Measurements from ENCODE around the gene MRPS31.
"Not testable (repeated sequence)": the region's sequence is repeated elsewhere in the genome, so short reads cannot be mapped to it uniquely, and the experiment has no call there.

Gene MRPS31

DNA sequence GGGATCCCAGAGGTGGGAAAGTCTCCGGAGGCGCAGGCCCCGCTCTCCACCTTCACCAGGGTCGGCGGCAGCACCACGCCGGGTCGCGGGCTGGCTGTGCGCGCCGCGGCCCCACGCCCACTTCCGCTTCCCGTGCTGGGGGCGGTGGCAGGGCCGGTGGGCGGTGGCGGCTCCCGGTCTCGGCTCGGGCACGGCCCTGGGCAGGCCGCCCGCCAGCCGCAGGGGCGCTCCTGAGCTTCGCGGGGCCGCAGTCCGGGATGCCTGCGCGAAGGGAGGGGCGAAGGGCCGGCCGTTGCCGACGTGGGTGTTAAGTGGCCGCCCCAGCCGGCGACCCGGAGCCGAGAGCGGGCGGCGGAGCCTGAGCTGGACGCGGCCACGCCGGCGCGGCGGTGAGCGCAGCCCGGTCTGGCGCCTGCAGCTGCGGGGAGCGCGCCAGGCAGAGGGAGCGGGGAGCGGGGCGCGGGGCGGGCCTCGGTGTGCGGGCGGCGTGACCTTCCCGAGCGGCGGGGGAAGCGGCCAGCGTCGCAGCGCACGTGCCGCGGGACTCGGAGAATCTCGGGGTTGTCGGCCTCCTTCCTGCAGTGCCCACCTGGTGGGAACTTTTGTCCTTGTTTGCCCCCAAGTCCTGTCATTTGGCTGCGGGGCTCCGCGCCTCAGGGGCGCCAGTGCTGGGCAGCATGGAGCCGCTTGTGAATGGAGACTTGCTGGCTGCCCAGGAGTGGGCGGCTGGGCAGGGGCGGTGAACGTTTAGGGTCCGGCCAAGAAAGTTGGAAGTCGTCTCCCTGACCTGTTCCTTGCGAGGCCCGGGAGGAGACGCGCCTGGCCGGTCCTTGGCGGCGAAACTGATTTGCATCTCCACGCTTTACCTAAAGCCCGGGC is 18.5 kb upstream of the MRPS31 start, which contains the start of gene SLC25A15:
SLC25A15 (plus strand) TSS at position 337 of the 879 bp plus-strand sequence. CDS start 3,616 bp downstream, outside the sequence.
- DNase-seq = peak; percentile 31

DNA sequence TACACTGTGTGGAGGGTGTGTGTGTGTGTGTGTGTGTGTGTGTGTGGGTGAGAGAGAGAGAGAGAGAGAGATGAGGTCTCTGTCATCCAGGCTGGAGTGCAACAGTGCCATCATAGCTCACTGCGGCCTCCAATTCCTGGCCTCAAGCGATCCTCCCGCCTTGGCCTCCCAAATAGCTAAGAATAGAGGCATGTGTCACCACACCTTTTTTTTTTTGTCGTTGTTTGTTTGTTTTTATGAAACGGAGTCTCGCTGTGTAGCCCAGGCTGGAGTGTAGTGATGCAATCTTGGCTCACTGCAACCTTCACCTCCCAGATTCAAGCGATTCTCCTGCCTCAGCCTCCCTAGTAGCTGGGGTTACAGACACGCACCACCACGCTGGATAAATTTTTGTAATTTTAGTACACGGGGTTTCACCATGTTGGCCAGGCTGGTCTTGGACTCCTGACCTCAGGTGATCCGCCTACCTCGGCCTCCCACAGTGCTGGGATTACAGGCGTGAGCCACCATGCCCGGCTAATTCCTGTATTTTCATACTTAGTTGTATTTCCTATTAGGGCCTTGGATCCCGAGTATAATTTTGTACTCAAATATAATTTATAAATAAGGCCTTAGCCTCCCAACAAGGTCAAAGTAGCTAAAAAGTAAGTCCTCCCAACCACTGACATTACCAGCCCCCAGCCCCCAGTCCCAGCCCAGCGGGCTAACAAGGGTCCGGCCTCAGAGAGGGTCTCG is 17.7 kb upstream of the MRPS31 start:
- DNase-seq = not testable (repeated sequence)

DNA sequence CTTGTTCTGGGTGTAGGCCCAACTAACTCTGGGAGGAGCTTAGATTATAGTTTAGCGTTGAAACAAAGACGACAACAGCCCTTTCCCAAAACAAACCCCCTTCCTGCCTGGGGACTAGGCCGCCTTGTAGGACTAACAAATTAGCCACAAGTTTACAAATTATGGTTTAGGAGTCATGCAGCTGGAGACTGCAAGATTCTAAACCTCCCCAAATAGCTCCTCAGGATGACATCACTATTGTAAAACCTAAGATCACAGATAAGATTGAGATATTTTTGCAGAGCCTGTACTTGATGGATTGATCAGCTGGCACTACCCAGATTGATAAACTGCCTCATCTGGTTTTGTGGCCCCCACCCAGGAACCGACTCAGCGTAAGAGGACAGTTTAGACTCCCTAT is 16.1 kb upstream of the MRPS31 start:
- DNase-seq = no peak

DNA sequence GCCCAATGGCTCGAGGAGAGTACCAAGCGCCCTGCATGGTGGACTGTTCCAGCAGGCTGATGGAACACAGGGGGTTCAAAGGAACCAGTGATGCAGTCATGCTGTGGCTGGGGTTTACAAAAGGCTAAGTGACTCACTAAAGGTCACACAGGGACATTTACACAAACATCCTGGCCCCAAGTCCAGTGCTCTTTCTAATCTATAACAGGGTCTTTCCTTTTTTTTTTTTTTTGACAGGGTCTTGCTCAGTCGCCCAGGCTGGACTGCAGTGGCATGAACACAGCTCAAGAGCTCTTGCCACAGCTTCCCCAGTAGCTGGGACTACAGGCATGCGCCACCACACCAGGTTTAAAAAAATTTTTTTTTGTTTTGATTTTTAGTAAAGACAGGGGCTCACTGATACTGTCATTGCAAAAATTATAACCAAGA is 15.6 kb upstream of the MRPS31 start:
- DNase-seq = no peak

DNA sequence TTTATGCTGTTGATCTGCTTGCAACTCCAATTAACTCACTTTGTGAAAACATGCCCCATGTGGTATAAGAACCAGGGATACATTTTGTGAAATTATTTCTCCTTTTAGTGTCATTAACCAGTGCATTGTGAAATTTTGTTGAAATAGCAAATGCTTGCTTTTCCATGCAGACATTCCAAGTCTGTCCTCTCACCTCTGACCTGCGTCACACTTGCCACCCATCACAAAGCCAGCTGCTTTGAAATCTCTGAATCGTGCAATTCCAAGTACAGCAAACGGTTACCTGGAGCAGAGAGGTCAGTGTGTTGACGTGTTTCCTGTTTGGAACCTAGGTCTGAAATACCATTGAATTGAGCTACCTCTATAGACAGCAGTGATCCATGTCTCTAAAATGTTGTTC is 13.6 kb upstream of the MRPS31 start:
- no peak for DNase-seq

DNA sequence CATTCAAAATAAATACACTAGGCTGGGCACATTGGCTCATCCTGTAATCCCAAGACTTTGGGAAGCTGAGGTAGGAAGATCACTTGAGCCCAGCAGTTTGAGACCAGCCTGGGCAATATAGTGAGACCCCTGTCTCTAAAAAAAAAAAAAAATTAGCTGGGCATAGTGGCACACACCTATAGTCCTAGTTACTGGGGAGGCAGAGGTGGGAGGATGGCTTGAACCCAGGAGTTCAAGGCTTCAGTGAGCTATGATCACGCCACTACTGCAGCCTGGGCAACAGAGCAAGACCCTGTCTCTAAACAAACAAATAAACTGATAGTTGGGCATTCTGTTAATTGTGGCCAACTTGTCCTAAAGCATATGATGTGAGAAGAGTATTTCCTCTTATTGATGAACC is 12.0 kb upstream of the MRPS31 start:
- DNase-seq = not testable (repeated sequence)

DNA sequence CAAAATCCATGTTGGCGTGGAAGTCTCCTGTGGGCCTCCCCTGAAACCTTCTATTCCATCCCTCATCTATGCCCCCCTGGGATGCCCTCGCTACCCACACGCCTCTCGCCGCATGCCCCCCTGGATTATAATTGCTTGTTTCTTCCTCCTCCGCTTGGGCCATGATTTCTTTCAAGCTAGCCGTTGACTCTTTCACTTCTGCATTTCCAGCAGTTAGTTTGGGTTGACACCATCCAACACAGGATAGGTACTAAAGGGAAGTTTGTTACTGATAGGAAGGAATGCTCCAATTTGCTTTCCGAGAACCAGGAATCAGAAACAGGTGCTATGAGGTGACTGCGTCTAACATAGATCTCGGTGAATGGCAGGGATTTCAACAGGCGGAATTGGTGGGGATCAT is 10.7 kb upstream of the MRPS31 start:
- no peak for DNase-seq

DNA sequence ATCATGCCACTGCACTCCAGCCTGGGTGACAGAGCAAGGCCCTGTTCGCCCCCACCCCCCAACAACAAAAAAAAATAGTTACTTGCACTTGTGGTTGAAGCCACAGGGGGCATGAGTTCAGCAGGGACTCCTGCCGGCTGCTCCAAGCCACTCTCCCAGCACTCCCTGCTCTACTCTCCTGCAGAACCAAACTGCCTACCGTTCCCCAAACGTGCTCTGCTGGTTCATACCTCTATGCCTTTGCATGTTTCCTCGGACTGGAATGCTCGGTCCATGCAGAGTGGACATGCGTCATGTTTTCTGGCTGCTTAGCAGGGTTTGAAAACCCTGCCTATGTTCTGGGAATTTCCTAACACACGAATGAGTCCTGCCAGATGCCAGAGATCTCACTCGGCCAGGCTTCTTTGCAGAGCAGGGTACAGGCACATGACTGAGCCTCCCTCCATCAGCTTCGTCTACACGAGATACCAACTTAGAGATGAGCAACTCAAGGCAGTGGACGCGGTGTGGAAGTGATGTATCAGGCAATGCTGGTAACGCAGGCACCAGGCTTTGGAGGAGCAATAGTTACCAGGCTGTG is 9.9 kb upstream of the MRPS31 start:
- no peak for DNase-seq

DNA sequence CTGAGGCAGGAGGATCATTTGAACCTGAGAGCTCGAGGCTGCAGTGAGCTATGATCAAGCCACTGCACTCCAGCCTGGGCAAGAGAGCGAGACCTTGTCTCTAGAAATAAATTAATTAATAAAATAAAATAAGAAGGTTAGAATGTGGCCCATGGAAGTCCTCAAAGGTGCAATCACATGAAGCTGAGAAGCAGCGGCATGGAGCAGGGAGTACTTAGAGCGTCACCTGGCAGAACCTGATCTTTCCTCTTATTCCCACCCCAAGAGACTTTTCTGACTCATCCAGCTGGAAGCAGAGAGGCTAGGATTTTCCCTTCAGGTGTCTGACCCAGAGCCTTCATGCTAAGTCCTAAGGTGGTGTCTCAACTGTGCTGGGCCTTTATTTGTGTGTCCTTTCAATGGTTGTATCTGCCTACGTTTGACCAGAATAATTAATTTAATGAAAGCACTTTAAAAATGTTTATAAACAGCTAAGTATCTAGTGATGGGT is 8.9 kb upstream of the MRPS31 start:
- no peak for DNase-seq

DNA sequence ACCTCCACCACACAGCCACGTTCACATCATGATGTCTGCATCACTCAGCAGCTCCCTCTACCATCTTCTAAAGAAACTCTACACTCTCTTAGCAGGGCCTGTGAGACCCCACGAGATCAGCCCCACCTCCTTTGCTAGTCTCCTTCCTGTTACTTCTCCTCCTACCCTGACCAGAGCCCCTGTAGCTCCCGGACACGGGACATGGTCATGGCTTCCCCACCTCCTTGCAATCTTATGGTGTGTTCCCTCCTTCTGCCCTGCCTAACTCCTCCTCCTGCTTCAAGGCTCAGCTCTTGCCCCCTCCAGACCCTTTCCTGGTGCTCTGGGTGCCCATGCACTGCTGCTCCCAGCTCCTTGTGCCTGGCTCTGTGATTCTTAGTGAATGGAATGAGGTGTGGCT is 8.1 kb upstream of the MRPS31 start:
- no peak for DNase-seq

DNA sequence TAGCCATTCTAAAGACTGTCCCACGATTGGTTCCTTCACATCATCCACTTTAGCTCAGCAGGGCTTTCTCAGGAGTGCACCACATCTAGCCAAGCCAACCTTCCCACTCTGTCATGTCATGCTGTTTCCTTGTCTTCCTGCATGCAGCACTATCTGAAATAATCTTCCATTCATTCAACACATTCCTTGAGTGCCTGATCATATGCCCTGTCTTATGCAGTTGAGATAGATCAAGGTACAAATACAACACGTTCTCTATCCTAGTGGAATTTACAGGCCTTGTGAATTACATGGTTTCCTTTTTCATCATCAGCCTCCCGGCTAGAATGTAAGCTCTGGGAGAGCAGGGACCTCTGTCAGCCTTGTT is 6.8 kb upstream of the MRPS31 start:
- DNase-seq = no peak

DNA sequence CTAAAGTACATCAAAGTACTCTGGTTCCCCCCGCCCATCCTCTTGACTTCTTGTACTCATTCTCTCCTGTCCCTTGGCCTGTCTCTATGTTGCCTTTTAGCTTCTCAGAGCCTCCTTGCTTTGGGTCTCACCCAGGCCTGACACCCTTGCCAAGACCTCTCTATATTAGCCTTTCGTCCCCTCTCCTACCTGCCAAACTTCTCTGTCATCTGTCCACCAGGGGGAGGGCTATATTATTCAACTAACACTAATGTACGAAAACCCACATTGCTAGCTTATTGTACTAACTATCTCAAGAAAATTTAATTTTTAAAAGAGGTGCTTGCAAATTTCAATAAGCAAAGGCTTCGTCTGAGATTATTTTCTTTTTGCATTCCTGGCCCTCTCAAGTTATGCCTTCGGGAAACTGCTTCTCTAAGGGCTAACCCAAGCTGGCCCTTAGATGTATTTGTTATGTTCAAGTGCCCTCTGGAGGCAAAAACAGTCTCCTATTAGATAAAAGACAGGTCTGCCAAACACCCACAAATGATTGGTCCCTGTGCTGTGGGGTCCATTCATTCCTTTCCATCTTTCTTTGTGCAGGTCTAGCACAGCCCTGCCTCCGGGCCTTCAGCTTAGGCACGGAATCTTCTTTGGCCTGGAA is 6.3 kb upstream of the MRPS31 start:
- peak; percentile 19 for DNase-seq

DNA sequence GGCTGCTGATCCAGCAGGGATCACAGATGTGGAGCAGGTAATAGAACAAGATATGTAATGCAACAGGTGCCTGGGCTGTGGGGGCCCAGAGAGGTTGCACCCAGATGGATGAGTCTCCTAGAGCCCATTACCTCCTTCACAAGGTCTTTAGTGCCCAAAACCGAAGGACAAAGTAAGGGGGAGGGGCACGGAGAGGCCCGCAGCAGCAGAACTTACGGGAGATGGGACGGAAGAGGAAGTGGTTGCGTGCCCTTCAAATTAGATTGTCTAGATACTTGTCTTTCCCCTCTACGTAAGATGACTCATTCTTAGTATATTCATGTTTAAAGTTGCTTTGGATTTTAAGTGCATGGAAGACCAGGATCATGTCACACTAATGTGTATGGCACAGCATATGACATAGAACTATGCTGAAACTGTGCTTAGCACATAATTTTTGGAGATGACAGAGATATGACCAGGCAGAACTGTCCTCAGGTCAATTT is 5.7 kb upstream of the MRPS31 start:
- DNase-seq = no peak

DNA sequence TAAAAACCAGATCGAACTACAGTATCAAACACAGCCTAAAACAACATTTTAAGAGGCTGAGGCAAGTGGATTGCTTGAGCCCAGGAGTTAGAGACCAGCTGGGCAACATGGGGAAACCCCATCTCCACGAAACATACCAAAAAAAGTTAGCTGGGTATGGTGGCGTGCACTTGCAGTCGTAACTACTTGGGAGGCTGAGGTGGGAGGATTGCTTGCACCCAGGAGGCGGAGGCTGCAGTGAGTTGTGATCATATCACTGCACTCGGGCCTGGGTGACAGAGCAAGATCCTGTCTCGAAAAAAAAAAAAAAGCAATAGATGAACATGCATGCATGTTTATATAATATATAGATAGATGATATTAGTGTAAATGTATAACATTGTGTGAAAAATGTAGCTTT is 5.2 kb upstream of the MRPS31 start:
- no peak for DNase-seq

DNA sequence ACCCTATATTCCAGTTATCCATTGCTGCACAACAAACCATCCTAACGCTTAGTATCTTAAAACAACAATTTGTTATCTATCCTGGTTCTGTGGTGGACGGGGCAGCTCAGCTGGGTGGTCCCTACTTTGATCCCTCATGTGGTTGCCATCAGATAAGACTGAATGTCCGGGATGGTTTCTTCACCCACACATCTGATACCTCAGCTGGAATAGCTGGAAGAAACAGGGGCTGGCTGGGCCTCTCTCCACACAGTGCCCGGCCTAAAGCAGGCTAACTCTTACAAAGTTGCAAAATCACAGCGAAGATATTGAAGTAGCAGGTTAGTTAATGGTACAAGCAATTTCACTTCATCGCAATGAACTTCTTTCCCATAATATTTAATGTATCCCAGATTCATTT is 3.7 kb upstream of the MRPS31 start:
- no peak for DNase-seq

DNA sequence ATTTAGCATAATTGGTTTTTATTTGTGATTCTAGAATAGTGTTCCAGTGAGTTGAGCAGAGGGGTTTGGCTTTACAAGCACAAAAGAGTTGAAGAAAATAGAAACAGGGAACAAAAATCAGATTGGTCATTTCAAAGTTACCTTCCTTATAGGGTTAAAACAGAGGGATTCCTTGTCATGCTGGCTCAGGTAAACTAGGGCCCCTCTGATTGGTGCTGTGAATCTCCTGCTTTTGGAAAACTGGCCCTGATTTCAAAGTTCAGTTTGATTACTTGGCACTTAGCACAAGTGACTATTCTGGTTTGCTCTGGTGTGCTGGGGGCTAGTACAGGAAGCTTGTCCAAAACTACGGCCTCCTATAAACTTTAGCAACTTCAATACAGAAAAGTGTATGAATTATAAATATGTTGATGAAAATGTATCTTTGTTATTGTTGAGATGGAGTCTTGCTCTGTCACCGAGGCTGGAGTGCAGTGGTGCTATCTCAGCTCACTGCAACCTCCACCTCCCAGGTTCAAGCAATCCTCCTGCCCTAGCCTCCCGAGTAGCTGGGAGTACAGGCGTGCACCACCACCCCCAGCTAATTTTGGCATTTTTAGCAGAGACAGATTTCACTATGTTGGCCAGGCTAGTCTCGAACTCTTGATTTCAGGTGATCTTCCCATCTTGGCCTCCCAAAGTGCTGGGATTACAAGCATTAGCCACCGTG is 1.9 kb upstream of the MRPS31 start:
- no peak for DNase-seq

DNA sequence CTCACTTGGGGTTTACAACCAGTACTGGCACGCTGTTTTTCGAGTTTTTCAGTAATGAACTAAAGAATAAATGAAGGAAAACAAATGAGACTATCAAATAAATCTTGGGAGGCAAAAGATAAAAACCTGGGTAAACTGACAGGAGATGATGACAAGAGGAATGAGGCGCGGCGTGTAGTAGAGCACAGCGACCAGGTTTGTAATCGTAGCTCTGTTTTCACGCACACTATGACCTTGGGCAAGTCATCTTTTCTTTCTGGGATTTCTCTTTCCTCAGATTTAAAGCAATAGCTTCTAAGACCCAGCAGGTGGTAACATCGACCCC is 419 bp downstream of the MRPS31 start:
- no peak for DNase-seq

DNA sequence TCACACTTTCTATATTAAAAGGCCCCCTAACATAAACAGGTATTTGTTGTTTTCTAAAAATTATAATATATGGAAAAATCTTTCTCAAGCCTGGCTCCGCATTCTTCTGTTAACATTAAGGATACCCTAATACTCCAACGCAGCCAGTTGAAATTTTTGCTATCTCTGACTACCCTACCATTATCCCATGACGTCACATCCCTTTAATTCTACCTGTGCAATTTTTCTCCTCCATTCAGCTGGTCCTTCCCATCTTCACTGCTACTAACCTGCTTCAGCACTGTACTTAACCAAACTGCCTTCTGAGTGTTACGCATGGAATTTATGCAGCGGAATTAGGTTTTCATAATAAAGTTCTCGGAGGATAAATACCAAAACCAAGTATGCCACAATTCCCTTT is 1.0 kb downstream of the MRPS31 start:
- no peak for DNase-seq

DNA sequence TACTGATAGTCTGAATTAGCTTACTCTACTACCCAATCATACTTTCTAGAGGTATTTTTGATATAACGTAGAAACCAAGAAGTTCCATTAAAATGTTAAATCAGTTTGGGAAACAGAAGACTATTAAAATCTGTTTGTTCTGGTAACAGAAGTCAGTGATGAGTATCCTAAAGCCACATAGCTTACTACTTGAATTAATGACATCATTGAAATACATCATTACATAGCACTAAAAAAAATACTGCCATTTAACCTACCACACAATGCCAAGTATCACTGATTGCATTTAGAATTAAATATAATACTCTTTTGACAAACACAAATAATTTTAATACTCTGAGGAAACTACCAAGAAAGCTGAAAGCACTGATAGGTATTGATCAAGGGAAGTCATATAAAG is 5.4 kb downstream of the MRPS31 start:
- DNase-seq = no peak

DNA sequence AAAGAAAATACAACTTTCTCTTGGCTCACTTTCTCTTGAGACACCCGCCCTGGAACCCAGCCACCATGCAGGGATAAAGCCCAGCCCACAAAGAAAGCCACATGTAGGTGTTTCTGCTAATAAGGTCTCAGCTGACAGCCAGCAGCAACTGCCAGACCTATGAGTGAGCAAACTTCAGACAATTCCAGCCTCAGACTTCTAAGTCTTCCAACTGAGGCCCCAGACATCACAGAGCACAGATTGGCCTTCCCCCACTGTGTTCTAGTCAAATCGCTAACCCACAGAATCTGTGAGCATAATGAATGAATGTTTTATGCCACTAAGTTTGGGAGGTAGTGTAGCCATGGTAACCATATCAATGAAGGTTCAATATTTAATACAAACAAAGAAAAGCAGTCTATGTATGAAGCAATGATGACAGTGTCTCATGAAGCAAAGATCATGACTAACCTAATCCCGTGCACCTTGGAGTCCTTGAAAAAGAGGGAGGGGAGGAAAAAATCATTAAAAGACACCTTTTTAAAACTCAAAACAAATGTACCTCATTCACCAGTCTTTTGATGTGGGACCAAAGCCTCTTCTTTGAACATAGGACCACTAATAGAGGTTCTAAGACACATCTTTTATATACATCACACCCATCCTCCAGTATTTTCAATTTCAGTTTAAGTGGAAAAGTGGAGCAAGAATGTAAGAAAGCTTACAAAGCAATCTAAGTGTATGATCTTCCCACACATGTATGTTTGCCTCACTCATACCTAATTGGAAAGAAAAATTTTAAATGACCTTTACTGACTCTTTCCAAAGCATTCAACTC is 6.2 kb downstream of the MRPS31 start:
- DNase-seq = no peak

DNA sequence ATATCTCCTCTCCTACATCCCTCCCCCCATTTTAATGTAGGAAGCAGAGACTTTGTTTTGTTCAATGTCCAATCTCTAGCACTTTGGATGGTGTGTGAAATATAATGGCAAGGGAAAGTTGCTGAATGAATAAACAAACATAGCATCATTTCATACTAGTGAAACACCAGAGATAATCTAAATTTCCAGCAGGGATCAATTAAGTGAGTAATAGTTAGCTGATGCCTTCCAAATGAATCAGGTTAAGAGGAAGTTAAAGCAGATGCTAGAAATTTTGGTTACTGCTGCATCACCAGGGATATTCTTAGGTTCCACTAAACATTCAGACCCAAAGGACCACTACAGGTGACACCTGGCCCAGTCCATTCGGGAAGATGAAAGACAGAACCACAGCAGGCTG is 8.1 kb downstream of the MRPS31 start:
- DNase-seq = no peak

DNA sequence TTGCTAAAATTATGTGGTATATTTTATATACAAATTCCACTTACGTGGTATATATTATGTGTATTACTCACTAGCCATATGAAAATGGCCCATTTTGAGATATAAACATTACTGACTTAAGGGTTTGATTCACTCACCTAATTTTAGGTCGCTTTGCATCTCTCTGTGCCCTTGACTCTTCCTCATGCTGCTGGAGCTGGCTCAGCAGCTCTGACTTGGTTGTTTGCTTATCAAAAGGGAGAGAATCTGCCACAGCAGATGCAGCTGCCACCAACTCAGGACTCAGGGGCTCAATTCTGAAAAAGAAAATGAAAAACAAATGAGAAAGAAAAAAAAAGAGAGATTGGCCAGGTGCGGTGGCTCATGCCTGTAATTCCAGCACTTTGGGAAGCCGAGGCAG is 12.2 kb downstream of the MRPS31 start:
- no peak for DNase-seq
